ENCODE measurements around the gene EPHA8. TPM values are rescaled to one million over a fixed set of nuclear protein-coding genes. Genes with fewer than 3 reads are reported as not detected.

The EPHA8 gene
- total RNA-seq, 1 donor from 2014 or later, result not detected

- no peak for DNase-seq (ENCODE audit: low spot score in 2 of 2, unreplicated experiment in 2 of 2)
- Mint-ChIP-seq H3K9me3 (no peaks in the 10 kb centered on the region), H3K4me3 (no peak overlapping the region), H3K27me3 (ENCODE audit: low read depth) (peaks cover 88% of the 10 kb centered on the region), H3K27ac (no peak overlapping the region), H3K36me3 (no peaks in the 10 kb centered on the region), H3K4me1 (no peaks in the 10 kb centered on the region)
- no peak for TF ChIP-seq CTCF (IDR thresholded peaks at IDR 0.05; ENCODE audit: unreplicated experiment)
Observed at GRCh38 chr1:22613572-22613918, 50.3 kb downstream of the EPHA8 start.

- H3K9me3 Mint-ChIP-seq, result no peaks in the 10 kb centered on the region
- no peak for TF ChIP-seq CTCF (IDR thresholded peaks at IDR 0.05; ENCODE audit: unreplicated experiment)
- H3K36me3 Mint-ChIP-seq, result no peaks in the 10 kb centered on the region
- H3K4me3 Mint-ChIP-seq, result no peak overlapping the region
- H3K4me1 Mint-ChIP-seq, result no peaks in the 10 kb centered on the region
- no peak for DNase-seq (ENCODE audit: low spot score in 2 of 2, unreplicated experiment in 2 of 2)
- H3K27ac Mint-ChIP-seq, result no peak overlapping the region
- H3K27me3 Mint-ChIP-seq (ENCODE audit: low read depth), result peaks cover 87% of the 10 kb centered on the region
Observed at GRCh38 chr1:22613951-22614350, 50.7 kb downstream of the EPHA8 start.

GRCh38 chr1:22615886-22616285 is 52.6 kb downstream of the EPHA8 start:
- no peak for TF ChIP-seq CTCF (IDR thresholded peaks at IDR 0.05; ENCODE audit: unreplicated experiment)
- no peaks in the 10 kb centered on the region for H3K9me3 Mint-ChIP-seq
- no peaks in the 10 kb centered on the region for H3K36me3 Mint-ChIP-seq
- no peak overlapping the region for H3K27ac Mint-ChIP-seq
- H3K4me1 Mint-ChIP-seq, result no peaks in the 10 kb centered on the region
- DNase-seq (ENCODE audit: low spot score in 2 of 2, unreplicated experiment in 2 of 2), result no peak
- no peak overlapping the region for H3K4me3 Mint-ChIP-seq
- peaks cover 80% of the 10 kb centered on the region for H3K27me3 Mint-ChIP-seq (ENCODE audit: low read depth)

GRCh38 chr1:22616571-22616970 is 53.3 kb downstream of the EPHA8 start:
- Mint-ChIP-seq H3K4me3 (no peak overlapping the region), H3K9me3 (no peaks in the 10 kb centered on the region)

GRCh38 chr1:22618056-22618455 is 54.8 kb downstream of the EPHA8 start:
- no peak for DNase-seq (ENCODE audit: low spot score in 2 of 2, unreplicated experiment in 2 of 2)
- no peaks in the 10 kb centered on the region for H3K4me1 Mint-ChIP-seq
- H3K9me3 Mint-ChIP-seq, result no peaks in the 10 kb centered on the region
- no peak overlapping the region for H3K27ac Mint-ChIP-seq
- no peak for TF ChIP-seq CTCF (IDR thresholded peaks at IDR 0.05; ENCODE audit: unreplicated experiment)
- no peak overlapping the region for H3K4me3 Mint-ChIP-seq
- H3K36me3 Mint-ChIP-seq, result no peaks in the 10 kb centered on the region
- H3K27me3 Mint-ChIP-seq (ENCODE audit: low read depth), result peaks cover 76% of the 10 kb centered on the region

More at GRCh38 chr1:22616571-22616970, 53.3 kb downstream of the EPHA8 start:
- TF ChIP-seq CTCF (IDR thresholded peaks at IDR 0.05; ENCODE audit: unreplicated experiment), result no peak
- no peak overlapping the region for H3K27ac Mint-ChIP-seq
- peaks cover 77% of the 10 kb centered on the region for H3K27me3 Mint-ChIP-seq (ENCODE audit: low read depth)
- H3K4me1 Mint-ChIP-seq, result no peaks in the 10 kb centered on the region
- DNase-seq (ENCODE audit: low spot score in 2 of 2, unreplicated experiment in 2 of 2), result no peak
- H3K36me3 Mint-ChIP-seq, result no peaks in the 10 kb centered on the region

- H3K4me1 Mint-ChIP-seq, result no peaks in the 10 kb centered on the region
- H3K9me3 Mint-ChIP-seq, result no peaks in the 10 kb centered on the region
- no peaks in the 10 kb centered on the region for H3K36me3 Mint-ChIP-seq
- H3K27ac Mint-ChIP-seq, result no peak overlapping the region
- no peak overlapping the region for H3K4me3 Mint-ChIP-seq
- no peak for TF ChIP-seq CTCF (IDR thresholded peaks at IDR 0.05; ENCODE audit: unreplicated experiment)
- peaks cover 74% of the 10 kb centered on the region for H3K27me3 Mint-ChIP-seq (ENCODE audit: low read depth)
- DNase-seq (ENCODE audit: low spot score in 2 of 2, unreplicated experiment in 2 of 2), result no peak
Observed at GRCh38 chr1:22619252-22619651, 56.0 kb downstream of the EPHA8 start.
